Stimulated activated CD8-positive, alpha-beta memory T cell treated with anti-CD3 and anti-CD28 coated beads, Interleukin-12 subunit alpha, Interleukin-12 subunit beta, amount 100 ng/mL, for 4 hours (primary cell): ENCODE results near the gene CRACR2A.

ENCODE experiments used
- DNase-seq: peaks from one replicate; pipeline ENCODE4 v3.0.0-alpha.2; 2020; ENCODE audit warnings: low read depth

The CRACR2A gene

DNA sequence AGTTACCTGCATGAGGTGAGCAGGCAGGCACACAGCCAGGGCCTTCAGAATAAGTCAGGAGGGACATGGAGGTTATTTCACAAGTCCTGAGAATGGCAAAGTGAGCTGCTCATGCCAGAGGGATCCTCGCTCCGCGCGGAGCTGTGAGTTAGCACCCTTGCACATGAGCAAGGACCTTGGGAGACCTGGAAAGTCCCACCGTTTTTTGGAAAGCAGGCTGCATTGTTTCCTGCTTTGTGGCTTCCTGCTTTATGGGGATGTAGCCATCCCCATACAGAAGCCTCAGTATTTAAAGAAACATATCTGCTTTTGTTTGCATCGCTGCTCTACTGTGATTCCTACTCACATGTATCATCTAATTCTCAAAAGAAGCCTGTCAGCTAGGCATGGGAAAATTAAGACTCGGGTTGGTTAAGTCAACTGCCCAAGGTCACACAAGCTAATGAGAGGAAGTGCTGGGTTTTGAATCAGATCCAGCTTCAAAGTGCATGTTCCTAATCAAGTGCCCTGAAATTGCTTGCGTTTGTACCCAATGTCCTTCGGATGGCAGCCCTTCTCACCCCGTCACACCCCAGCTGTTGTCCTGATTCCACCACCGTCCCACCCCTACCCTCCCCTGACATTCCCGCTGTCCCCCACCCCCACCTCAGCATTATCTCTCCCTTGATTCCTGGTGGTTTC is 106.2 kb downstream of the CRACR2A start:
- no peak for DNase-seq

DNA sequence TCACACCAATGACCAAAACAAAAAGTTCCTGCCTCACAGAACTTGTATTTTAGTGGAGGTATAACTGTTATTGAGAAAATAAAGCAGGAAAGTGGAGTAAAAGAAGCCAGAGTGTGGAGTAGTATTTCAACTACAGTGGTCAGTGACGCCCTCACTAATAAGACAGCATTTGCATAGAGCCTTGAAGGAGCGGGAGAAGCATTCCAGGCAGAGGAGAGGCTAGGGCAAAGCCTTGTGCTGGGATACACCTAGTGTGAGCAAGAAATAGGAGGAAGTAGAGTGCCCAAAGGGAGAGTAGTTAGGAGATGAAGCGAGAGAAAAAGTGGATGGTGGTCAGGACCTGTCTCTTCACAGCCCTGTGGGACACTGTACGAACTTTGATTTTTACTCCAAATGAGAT is 107.8 kb downstream of the CRACR2A start:
- no peak for DNase-seq

DNA sequence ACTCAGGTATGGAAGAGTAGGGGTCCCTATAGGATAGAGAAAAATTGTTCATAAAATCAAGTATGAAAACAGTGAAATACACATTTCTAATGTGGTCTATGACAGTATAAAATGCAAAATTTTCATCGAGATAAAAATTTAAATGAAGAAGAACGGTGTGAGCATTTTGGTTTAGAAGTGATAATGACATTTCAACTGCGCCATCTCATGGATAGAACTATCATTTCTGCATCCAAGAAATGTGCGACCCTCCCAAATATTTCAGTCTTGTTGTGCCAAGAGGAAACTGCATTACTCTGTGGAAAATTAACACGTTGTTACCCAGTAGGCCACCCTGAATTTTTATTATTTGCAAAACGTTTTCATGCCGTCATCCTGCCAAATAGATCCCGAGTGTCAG is 108.8 kb downstream of the CRACR2A start:
- DNase-seq: no peak

DNA sequence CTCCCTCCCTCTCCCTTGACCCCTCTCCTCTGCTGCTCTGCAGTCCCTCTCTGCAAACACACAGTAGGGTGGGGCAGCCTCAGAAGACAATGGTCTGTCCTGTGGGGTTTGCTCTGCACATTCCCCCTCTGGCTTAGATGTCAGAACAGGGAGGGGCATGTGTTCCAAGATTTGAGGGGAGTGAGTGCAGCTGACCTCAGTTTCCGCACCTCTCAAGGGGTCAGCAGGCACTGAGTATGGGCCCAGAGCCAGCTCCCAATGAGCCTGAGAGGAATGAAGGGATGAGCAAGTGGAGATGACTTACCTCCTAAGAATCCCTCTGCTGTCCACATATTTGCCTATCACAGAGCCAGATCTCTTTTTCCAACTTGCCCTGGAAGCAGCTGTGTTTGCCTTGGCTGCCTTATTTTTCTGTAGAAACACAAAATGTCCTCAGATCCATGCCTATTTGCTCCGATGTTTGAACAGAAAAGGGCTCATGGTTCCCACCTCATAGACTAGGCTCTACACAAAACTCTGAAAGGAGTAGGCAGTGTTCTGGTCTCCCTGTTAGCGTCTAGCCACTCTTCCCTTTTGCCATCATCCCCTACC is 111.4 kb downstream of the CRACR2A start:
- DNase-seq: no peak

DNA sequence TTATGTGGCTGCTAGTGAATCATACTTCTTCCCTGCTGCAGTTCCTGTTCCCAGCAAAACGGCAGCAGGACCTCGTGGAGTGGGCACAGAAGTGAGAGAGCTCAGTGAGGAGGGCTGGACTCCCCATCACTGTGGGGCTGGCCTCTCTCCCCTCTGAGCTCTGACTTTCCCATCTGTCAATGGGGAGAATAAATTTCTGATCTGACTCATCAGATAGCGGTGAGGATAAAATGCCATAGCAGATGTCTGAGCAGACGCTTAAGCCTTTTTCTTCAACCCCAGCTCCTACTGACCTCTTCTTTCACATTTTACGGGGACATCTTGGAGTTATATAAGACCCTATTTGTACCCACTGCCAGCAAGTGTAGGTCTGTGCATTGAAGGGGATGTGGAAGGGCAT is 116.6 kb downstream of the CRACR2A start:
- no peak for DNase-seq

DNA sequence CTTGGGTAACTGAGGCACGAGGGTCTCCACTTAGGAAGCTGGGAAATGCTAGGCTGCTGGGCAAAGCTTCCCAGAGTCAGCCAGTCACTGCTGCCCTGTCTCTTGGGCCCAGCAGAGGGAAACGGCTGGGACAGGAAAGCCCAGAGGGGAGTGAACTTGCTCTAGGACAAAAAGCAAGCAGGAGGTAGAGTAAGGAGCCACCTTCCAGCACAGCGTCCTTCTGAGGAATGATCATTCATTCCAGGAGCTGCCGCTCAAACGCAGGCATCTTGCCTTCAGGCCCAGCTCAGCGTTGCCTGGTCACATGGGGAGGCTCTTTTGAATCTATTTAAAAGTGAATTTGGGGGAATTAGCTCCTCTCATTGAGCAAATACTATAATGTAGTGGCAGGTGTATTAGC is 118.6 kb downstream of the CRACR2A start:
- no peak for DNase-seq

DNA sequence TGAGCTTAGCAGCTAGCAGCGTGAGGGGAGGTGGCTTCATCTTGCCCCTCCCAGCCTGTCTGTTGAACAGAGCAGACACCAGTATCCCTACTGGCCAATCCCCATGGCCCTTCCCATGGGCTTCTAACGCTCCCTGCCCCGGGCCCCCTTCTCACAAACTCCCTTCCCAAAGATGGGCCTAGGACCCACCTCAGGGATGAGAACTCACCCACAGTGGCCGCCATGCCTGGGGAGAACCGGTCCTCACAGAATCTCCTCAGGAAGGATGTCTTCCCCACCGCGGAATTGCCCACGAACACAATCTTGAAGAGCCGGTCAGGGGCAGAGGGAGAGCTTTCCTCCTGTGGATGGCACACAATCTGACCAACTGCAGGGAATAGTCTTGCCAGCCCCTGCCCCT is 119.5 kb downstream of the CRACR2A start:
- DNase-seq: no peak

DNA sequence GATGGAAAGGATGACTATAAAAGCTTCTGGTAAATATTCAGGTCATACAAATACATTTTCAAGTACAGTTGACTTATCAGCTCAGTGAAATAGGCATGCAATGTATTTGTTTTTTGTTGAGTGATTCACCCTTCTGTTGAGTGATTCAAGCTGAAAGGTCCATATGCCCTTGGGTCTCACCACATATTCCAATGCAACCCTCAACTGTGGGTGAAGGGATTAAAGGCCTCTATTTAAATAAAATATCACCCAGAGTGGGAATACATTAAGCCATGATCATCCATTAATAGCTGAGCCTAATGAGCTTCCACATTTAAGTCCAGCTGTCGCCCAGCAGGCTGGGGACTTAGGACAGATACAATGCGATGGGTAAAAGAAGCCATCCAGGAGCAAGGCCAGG is 120.2 kb downstream of the CRACR2A start:
- DNase-seq: no peak

DNA sequence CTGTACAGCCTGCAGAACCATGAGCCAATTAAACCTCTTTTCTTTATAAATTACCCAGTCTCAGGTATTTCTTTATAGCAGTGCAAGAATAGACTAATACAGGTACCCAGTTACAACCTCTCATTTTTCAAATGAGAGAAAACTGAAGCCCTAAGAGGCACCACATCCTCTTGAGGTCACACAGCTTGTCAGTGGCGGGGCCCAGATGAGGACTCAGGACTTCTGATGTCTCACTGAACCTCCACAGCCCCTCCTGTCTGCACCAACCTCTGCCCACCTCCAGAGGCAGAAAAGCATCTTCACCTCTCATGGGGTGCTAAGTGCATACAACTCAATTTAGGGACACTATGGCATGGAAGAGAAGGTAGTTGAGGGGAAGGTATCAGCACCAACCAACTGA is 120.7 kb downstream of the CRACR2A start:
- no peak for DNase-seq

DNA sequence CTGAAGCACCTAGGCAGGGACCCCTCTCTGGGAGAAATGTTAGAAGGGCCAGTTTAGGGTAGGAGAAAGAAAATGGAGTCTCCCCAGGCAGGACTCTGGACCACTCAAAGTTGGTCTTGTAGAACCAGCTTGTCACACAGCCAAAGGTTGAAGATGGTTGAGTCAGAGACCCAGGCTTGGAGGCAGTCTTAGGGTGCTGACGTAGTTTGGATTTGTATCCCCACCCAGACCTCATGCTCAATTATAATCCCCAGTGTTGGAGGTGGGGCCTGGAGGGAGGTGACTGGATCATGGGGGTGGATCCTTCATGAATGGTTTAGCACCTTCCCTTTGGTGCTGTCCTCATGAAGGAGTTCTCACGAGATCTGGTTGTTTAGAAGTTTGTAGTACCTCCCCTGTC is 121.2 kb downstream of the CRACR2A start:
- no peak for DNase-seq

DNA sequence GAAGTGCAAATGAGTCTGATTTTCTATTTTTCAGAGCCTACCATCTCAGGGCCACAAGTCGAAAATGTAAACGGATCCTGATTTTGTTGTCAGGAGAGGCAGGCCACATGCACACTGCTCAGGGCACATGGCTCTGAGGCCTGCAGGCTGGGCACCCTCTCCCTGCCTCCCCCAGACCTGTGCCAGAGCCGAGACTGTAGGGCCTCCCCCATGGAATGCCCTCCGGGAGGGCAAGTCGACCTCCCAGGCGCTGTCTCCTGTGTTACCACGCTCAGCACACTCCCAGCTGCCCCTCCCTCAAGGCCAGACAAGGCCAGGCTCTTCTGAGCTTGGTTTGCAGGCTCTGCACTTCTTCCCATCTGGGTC is 121.7 kb downstream of the CRACR2A start:
- DNase-seq: no peak

DNA sequence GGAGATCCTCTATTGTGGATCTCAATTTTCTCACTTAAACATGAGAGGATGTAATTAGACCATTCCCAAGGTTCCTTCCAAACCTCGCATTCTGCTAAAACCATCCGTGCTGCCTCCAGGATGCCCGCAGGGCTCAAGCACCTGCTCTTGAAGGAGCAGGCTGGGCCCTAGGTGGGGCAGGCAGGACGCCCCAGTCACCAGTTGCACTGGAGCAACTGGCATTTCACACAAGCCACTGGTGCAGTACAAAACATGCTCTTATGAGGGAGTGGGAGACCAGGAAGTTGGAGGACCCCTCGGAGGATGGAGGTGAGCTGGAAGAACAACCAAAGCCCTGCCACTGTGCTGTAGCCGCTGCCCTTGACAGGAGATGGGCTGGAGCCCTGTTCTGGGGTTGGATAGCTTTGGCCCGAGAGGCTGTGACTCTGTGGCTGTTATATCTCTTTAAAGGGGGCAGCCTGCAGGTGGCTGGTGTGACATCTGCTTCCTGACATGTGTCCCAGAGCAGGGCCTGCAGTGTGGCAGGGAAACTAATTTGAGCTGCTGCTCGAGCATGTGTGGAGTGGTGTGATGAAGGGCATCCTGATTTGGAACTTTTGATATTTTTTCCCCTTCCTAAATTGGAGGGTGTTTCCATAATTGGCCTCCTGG is 122.2 kb downstream of the CRACR2A start:
- DNase-seq: no peak

DNA sequence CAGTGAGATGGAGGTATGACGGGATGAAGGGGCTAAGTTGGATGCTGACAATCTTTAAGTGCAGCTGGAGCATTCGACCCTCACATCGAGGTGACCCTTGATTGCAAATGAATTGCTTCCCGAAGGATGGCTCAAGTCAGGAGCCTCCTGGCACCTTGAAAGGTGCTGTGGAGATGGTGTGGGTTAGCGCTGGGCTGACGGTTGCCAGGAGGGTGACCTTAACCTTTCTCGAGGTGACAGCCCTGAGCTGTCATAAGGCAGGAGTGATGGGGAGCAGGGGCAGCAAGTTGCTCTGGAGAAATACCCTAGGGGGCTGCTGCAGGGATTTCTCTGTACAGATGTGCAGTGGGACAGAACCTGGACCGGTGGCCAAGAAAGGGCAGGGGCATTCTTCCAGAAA is 122.8 kb downstream of the CRACR2A start:
- no peak for DNase-seq

DNA sequence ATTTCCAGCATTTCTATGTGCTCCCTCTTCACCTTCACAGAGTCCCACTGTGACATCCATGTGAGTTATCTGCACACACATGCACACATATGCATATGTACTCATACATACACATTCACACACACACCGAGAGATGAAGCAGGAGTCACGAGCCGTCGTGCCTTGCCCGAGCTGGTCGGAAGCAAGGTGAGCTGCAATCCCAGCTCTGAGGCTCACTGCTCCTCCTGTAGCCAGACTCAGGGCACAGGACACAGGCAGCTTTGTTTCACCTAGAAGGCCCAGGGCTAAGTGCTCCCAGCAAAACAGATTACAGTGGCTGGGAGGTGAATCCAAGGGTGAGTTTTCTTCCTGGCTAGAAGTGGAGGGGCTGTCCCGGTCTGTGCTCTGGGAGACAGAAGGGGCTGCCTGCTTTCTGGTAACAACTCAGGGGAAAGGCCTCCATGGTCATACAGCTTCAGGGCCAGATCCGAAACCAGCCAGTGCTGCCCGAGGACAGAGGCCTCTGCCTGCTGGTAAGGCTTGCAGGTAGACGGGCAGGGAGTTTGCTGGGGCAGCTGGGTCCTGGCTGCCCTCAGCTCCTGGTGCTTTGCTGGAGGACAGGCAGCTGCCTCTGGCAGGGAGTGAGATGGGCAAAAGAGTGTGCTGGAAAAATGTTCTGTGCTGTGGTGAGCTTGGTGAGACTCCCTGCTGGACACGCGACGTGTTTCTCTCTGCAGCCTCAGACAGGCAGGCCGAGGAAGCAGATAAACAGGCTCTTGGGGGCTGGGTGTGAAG is 123.7 kb downstream of the CRACR2A start:
- no peak for DNase-seq

DNA sequence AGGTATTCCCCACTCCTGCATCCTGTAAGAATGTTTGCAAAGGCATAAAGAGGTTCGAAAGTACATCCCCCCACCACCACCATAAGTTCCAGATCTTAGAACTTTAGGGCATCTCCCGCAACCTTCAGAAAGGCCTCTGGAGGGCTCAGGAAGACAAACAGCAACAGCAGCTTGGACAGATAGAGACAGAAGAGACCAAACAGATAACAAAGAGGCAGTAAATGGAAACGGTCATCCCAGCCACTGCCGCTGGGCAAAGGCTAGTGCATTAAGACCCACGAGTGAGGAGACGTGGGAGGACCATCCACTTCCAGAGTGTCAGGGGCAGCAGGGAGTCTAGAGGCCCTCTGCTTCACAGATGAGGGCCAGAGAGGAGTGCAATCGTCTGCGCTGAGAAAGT is 124.3 kb downstream of the CRACR2A start:
- no peak for DNase-seq

DNA sequence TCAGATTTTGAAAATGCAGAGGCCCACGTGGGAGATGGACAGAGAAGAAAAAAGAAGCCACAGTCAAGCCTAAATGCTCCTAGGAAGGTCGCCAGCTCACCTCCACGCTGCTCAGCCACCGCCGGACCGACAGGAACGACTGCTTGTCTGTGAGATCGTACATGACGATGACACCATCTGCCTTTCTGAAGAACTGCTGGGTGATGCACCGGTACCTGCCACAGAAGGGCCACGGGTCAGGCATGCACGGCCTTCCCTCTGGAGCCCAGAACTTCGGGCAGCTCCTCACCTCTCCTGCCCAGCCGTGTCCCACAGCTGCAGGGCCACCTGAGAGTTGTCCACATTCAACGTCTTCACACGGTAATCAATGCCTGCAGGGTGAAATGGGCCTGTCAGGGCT is 125.6 kb downstream of the CRACR2A start:
- DNase-seq: no peak

DNA sequence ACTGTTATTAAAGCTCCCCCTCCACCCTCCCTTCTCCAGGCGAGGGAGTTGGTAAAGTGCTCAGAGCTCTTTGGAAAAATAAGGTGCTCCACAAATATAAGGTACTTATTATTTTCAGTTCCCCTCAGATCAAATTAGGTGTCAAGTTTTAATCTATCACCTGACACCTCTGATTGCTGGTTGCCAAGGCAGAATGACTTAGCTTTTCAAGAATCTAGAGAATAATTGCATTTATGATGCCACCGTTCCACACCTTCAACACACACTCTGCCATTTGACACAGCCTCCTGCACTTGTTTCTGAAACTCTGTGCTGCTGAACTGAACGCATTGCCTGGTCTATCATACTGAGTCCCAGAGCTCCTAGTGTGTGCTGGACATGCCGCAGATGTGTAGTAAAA is 128.6 kb downstream of the CRACR2A start:
- no peak for DNase-seq

DNA sequence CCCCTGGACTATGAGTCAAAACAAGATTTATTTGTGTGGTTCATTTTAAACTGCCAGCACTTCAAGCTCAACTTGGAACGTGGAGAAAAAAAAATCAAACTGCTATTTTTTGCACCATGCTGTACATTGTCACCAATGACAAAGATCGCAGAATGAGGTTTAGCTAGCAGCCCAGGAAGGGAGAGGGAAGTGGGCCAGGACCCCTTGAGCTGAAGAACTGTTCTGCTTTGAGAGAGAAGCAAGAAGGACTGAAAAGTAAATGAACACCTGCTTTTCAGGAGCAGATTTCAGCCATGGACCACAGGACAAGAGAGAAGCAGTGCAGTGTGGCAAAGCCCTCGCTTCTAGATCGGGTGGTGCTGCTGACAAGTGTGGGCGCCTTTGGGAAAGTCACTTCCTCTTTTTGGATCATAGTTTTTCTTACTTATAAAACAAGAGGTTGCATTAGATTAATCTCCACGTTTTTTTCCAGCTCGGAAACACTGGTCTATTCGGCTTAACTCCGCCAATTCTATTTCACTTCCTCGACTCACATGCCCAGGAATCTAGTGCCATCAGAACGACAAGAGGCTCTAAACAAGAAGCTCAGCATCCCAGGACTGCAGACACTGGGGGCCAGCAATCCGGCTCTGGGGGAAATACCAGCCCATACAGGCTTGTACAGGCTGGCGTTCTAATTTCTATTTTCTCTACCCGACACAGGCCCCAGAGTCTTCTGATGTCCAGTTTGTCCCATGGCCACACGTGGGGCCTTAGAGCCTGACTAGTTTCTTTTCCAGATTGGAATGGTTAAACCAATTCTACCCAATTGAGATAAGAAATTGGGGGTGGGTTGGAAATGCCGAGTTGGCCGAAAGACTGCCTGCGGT is 129.9 kb downstream of the CRACR2A start:
- no peak for DNase-seq

DNA sequence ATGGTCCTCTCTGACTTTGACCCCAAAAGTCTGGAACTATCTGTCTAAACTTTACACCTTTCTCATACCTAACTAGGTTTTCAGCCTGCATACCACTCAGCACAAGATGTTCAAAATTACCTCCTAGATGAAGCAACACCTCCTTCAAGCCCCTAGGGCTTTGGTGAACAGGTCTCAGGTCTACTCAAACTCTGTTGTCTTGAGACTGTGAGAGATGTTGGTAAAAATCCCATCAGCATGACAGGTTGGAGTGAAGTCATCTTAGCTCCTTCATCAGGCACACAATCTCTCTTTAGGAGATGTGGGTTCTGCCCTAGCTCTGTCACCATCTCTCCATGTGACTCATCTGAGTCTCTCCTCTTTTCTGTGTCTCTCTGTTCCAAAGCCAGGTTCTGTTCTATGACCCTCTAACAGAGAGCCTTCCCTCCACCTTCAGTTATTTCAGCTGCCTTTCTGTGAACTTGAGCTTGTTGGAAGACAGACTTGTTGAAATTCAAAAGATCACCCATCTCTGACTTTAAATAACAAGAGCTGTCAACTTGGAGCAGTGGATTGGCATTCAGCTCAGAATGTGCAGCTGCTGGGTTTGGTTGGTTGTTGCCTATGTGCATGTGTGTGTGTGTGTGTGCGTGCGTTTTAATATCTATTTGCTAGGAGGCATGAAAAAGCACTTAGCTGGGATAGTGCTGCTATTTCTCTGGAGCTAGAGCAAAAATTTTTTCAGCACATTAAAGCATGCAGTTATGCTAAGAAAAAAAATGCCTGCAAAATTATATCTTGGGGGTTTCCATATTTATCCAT is 130.7 kb downstream of the CRACR2A start:
- no peak for DNase-seq

DNA sequence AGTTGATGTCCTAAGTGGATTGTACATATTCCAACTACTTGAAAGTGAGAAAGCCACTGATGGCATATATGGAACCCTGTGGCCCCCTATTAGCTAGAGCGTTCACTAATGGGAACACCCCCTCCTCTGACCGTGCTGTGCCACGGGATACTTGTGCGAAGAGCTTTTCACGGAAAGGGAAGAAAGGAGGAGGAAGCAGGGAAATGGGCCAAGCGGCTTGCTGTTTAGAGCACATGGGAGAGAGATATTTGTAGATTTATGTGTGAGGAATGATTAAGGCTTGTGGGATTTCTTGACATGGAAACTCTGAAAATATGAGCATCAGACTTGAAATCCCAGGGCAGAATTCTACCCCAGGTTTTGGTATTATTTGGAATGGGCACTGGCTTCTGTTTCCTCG is 132.1 kb downstream of the CRACR2A start:
- no peak for DNase-seq

DNA sequence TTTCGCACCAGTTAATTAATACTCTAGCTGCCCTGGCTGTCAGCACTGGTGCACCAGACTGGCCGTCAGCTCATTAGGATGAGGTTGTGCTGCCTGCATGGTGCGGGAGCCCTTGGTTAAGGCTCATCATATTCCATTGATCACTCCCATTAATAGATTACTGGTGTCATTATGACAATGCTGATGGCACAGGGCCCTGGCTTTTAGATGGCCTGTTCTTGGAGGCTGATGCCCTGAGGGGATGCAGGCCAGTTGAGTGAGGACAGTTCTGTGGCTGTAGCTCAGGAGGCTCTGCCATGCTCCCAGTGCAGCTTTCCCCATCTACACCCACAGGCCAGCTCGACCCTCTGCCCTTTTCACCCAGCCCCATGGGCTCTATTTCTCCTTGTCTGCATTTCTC is 135.3 kb downstream of the CRACR2A start:
- DNase-seq: no peak
